Measurements from ENCODE around the gene SECTM1. TPM values are rescaled to one million over a fixed set of nuclear protein-coding genes. Genes with fewer than 3 reads are reported as not detected.
"Not testable (repeated sequence)": the region's sequence is repeated elsewhere in the genome, so short reads cannot be mapped to it uniquely, and the experiment has no call there.

Gene SECTM1
- total RNA-seq, 1 donor from 2014 or later, result 12.2 TPM

DNA sequence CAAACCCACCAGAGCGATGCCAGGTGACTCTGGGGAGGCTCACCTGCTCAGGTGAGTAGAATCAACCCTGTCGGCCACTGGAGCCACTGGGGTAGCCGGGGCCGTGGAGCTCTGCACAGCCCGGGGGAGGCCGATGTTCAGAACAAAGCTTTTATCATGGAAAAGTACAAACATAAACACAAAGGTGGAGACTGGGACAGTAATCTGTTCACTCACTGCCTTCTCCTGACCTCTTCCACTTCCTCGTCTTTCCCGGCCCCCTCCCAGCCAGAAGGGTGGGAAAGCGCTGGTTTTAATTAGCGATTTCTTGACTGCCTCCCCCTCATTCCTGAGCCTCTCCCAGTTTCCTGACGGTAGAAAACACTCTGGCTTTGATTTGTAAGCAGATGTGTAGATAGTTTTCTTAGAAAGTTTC, 15.7 kb upstream of the SECTM1 start:
- intact Hi-C loops (cut with micrococcal nuclease), result no loop called here

DNA sequence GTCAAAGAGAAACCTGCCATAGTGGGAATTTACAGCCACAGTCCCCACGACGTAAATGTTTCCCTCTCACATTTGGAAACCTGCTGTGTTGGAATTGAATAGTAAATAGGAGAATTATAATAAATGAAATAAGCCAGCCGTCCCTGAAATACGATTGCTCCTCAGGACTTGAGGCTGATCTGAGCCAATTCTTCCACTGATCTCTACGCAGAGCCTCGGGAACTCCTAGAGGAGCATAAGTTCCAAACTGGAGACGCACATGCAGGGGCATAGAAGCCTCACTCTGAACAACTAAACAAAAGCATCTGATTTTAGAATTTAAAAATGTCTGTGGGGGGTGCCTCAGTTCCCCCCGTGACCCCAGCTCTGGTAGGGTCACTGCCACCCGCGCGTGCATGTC, 15.3 kb upstream of the SECTM1 start:
- intact Hi-C loops (cut with micrococcal nuclease), result no loop called here

DNA sequence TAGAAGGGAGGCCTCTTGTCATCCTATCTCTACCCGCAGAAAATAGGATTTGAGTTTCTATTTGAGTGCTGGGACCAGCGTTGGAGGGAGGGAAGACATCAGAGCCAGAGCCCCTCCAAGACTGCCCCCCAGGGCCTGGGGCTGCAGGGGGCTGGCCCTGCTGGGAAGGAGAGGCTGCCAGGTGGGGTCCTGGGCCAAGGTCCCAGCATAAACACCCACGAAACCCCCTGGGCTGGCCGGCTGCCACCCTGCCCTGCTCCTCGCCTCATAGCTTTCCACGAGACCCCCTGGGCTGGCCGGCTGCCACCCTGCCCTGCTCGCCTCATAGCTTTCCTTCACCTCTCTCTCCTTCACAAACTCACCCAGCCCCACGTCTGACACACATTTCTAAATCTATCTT, 14.9 kb upstream of the SECTM1 start:
- intact Hi-C loops (cut with micrococcal nuclease), result no loop called here

DNA sequence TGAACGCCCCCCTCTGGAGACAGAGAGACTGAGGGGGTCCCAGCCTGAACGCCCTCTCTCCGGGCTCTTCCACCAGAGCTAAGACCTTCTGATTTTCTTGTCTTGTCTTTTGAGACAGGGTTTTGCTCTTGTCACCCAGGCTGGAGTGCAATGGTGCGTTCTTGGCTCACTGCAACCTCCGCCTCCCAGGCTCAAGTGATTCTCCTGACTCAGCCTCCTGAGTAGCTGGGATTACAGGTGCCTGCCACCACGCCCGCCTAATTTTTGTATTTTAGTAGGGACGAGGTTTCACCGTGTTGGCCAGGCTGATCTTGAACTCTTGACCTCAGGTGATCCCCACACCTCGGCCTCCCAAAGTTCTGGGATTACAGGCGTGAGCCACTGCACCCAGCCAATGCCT, 14.4 kb upstream of the SECTM1 start:
- intact Hi-C loops (cut with micrococcal nuclease), result not testable (repeated sequence)

DNA sequence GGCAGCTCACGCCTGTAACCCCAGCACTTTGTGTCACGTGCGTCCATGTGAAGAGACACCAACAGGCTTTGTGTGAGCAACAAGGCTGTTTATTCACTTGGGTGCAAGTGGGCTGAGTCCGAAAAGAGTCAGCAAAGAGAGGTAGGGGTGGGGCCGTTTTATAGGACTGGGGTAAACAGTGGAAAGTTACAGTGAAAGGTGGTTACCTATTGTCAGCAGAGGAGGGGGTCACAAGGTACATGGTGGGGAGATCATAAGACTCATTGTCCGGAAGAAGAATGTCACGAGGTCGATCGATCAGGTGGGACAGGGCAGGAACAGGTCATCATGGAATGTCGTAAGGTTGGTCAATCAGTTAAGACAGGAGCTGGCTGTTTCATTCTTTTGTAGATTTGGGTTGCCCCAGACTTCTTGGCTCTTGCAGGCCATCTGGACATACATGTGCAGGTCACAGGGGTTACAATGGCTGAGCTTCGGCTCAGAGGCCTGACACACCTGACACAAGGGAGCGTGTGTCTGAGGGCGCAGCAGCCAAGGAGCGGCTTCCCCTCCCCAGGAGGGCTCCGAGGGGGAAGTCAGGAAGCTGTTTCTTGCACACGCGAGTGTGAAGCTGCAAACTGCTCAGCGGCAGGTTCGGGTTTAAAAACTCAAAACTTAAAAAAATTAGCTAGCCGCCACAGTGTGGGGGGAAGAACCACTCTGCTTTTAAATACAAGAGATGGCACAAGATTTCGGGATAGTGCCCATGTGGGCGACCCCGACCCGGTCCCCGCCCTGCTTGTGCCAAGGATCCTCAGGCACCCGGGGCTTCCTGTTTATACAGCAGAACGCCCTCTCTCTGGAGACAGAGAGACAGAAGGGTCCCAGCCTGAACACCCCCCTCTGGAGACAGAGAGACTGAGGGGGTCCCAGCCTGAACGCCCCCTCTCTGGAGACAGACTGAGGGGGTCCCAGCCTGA, 13.1 kb upstream of the SECTM1 start:
- intact Hi-C loops (cut with micrococcal nuclease), result no loop called here

DNA sequence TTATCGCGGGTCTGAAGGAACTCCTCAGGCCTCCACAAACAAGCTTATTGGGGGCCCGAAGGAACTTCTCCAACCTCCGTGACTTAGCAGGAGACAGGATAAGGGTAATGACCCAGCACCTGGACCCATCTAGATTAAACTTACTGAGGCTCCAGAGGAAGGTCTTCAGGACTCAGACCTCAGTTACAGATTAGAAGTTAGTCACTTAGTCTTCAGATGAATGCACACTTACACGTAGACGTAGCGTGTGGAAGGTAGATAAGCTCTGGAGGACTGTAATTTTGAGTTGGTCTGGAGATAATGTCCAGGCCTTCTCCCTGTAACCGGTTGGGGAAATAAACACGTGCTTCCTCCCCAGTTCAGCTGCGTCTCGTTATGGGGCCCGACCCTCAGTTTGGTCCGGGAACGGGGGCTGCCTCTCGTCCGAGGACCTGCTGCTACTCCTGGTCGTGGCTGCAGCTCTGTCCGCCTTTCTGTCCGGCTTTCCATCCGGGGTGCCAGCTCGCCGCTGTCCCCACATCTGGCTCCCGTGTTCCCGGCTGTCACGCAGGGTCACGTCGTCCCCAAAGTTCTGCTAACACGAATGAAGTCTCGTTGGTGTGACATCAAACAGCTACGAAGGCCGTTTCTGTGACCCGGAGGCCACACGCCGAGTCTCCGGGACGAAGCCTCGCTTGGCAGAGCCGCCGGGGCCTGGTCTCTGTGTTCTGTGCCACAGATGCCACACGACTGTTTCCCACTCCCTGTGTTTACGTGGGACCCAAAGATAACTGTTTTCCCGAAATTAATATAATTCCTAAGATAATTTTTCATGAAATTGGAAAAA, 11.8 kb upstream of the SECTM1 start:
- intact Hi-C loops (cut with micrococcal nuclease), result no loop called here

DNA sequence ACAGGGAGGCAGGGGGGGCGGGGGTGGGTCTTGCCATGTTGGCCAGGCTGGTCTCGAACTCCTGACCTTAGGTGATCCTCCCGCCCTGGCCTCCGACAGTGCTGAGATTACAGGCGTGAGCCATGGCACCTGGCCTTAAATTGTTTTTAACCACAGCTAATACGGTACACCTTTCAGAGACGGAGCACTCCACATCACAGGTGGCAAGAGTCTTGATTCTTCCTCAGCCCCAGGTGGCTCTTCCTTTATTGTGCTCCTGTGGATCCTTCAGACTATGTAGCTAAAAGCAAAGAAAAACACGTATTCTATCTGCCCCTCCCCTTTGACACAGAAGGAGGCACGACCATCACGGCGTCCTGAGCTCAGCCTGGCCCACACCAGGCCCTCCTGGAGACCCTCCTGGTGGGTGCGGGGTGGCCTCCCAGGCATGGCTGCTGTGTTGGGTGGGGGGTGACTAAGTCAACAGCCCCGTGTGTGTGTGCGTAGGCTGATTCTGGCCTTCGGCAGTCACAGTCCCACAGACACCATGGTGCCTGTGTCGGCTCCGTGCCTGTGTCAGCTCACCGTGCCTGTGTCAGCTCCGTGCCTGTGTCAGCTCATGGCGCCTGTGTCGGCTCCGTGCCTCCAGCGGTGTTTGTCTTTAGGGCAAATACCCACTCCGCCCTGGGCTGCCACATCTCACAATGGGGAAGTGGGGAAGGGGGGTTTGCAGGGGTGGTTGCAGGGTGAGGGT, 10.8 kb upstream of the SECTM1 start:
- intact Hi-C loops (cut with micrococcal nuclease), result no loop called here

DNA sequence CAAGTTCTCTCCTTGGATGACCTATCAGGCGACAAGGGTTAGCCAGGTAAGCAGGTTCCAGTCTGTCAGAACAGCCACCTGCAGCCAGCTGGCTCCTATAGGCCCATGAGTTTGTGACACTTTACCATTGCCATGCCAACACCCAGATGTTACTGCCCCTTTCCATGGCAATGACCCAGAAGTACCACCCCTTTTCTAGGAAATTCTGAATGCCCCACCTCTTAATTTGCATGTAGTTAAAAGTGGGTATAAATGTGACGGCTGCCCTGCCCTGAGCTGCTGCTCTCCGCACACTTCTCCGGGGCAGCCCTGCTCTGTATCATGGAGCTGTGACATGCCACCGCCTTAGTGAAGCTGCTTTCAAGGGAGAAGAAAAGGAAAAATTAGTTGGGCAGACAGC, 10.0 kb upstream of the SECTM1 start:
- intact Hi-C loops (cut with micrococcal nuclease), result no loop called here

DNA sequence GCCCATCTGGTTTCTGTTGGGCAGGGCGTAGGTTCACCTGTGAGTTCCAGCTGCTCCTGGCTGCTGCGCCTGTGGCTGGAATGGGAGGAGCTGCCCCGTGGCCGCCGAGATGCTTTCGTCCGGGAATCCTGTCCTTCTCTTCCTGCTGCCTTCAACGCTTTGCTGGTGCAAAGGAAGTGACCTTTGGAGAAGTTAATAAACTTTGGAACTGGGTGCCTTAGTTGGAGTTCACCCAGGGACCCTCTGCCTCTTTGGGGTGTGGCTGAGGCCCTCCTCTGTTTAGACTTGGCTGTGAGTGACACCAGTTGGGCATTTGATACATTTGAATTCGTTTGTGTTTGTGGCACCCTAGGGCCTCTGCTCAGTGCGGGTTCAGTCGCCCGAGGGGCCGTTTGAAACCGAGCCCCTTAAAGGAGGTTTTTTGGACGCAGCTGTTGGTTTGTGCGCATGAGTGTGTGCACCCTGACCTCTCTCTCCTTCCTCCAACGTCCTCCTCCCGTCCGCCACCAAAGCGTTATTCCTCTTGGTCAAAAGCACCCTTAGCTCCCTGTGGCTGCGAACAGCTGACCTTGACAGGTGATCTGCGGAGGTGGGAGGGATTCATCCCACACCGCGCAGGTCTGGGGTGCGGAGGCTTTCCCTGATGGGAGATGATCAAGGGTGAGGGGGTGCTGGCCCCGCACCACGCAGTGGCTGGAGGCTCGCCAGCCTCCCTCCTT, 9.0 kb upstream of the SECTM1 start:
- intact Hi-C loops (cut with micrococcal nuclease), result no loop called here

DNA sequence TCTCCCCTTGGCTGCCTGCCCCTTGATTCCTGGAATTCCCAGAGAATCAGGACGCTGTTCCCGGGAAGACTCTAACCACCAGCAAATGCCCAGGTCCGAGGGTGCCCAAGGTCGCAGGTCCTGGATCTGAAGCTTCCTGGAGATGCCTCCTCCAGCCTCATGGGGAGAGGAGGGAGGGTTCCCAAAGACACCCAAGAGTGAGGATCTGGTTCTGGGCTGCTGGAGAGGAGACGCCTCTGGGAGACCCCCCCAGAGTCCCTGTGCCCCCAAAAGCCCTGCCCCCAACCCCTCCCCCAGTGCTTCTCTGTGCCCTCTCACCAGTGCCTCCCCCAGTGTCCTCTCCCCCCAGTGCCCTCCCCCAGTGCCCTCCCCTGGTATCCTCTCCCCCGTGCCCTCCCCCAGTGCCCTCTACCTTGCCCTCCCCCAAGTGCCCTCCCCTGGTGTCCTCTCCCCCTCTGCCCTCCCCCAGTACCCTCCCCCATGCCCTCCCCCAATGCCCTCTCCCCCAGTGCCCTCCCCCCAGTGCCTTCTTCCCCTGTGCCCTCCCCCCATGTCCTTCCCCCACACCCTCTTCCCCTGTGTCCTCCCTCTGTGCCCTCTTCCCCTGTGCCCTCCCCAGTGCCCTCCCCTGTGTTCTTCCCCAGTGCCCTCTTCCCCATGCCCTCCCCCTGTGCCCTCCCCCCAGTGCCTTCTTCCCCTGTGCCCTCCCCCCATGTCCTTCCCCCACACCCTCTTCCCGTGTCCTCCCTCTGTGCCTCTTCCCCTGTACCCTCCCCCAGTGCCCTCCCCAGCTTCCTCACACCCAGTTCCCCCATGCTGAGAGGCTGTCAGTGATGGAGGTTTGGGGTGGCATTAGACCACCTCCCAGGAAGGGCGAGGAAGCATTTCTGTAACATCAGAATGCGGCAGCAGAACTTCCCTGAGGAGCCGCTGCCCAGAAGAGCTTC, 6.3 kb upstream of the SECTM1 start:
- intact Hi-C loops (cut with micrococcal nuclease), result no loop called here

DNA sequence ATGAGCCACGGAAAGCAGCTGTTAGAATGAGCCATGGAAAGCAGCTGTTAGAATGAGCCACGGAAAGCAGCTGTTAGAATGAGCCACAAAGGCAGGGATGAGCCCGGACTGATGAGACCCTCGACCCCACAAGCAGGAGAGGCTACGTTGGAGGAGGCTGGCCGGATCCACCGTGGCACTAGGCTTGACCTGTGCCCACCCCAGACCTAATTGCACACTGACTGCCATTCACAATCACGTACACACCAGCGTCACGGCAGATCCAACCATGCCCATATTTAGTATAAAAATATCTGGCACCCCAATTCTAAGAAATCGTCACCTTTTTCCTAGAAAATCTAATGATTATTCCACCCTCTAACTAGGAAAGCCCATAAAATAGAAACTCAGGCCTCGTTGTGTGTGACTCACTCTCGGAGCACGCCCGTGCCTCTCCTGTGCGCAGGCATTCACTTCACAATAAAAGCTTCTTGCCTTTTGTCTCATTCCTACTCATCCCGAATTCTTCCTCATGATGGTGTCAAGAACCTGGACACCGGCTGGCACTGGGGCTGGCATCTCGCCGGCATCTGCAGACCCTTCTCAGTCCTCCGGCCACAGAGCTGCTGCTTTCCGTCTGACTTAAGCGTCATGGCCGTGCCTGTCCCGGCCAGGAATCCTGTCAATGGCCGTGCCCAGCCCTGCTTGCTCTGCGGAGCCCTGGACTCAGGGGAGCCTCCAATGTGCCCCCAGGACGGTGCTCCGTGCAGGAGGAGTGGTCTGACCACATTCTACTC, 5.5 kb upstream of the SECTM1 start:
- intact Hi-C loops (cut with micrococcal nuclease), result no loop called here

DNA sequence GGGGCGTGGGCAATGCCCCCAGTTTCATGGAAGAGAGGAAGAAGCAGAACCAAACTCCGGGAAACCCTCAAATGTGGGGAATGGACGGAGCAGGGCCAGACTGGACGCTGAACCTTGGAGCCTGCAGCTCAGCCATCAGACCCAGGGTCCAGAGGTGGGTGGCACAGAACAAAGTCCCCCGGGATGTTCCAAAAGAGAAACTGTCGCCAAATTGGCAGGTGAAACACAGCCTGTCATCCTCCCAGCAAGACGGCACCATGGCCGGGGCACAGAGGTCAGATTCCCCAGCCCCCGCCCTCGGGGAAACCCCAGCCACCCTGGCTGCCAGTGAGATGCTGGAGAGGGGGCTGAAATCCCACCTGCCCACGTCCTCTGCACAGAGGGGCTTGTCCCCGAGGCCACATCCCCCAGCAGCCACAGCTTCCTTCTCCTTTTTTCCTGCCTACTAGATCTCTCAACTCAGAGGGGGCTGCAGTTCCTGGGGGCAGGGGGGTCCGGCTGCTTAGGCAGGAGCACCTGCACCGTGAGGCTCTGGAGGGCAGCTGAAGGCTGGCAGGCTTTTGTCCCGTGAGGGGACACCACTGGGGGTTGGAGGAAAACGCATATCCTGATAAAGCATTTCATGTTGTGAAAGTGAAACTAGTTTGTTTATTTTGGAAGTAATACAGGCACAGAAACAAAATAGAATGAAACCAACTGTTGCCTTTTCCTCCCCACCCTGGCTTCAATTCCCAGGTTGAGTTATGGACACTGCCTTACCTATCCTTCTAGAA, 1.2 kb upstream of the SECTM1 start:
- intact Hi-C loops (cut with micrococcal nuclease), result no loop called here

DNA sequence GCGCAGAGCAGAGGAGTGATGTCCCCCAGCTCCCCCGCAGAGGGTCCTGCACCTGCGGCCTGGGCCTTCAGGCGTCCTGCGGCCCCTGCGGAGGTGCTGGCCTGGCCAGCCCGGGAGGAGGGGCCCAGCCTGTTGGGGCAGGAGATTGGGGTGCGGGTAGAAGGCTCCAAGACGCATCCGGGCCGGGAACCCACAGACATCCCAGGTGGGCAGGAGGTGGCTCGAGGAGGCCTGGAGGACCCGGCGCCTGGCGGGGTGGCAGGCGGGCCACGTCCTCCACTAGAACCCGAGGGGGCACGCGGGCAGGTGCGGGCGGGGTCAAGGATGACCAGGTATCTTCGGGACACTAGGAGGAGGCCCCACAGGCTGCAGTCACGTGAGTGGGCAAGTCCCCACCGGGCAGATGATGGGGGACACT, 647 bp upstream of the SECTM1 start:
- intact Hi-C loops (cut with micrococcal nuclease), result no loop called here

DNA sequence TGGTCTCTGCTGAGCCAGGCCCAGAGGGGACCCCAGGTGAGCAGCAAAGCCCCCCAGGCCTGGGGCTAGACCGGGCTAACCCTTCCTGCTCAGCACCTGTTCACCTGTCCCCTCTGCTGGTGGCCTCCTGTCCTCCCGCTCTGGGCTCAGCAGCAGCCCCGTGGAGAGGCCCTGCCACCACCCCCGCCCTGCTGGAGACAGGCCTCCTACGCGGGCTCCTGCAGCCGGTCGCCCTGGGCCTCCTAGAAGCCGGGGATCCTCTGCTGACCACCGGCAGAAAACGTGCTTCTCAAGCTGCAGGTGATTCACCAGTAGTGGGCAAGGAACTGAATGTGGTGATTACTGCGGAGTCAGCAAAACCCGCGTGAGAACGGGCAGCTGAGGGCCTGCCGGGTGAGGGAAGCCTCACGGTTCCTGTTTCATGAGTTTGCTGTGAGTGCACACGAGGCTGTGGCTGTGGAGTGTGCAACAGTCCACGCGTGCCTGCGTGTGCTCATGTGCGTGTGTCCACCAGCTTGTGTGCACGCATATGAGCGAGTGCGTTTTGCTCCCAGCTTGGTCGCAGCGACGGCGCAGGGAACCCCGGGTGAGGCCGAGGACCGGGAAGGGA, 792 bp downstream of the SECTM1 start:
- intact Hi-C loops (cut with micrococcal nuclease), result loop anchor here (1.0 kb wide), 1 partner anchor 15 kb away; the partner anchor contains the start of gene CD7

DNA sequence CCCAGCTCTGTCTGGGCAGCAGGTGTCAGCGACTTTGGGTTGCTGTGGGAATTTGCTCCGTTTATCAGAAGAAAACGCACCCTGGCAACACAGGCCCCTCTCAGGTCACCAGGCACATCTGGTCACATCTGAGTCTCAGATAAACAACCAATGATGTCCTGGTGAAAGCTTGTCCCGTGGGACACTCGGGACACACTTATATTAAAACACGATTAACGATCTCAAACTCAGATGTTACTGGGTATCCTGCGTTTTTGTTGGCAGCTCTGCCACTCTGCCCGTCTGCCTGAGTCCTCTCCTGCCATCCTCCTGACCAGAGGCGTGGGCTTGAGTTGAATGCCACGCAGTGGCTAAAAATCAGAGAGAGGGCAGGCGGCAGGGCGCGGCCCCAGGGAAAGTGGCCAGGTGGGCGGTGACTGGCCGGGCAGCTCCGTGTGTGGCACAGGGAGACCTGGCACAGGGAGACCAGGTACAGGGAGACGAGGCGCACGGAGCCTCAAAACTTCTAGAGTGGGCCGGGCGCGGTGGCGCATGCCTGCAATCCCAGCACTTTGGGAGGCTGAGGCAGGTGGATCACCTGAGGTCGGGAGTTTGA, 2.1 kb downstream of the SECTM1 start:
- intact Hi-C loops (cut with micrococcal nuclease), result no loop called here

DNA sequence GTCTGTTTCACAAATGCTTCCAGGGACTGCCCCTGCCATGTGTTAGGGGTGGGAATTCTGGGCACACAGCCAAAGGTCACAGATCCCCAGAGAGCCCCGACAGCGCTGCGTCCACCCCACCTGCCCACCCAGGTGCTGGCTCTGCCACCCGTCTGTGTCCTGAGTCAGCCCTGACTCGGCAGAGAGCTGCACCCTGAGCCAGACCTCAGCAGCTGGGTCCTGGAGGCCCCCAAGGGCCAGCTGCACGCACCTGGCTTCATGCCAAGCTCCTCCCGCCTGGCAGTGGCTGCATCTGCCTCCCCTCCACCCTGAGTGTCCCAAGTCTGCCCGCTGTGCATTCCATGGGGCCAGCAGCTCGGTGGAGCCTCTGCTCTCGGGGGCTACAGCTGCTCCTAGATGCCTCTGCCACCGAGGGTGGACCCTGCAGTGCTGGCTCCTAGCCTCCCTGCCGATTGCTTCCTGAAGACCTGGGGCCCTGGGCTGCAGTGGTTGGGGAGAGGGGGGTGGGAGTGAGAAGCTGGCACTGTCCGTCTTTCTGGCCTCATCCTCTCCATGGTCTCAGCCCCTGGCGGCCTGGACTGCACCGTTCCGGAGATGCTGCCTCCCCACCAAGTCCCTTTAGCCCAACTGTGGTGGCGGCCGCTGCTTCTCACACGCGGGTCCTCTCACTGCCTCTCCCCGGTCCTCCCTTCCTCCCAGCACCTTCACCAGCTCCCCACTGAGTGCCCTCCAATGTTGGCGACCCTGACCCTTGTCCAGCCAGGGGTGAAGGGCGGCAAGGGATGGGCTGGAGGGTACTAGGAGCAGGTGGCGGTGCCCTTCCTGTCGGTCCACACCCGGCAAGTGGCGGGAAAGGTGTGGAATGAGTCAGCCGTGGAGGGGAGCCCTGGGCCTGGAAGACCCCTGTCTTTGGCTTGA, 3.0 kb downstream of the SECTM1 start:
- intact Hi-C loops (cut with micrococcal nuclease), result no loop called here

Measured in T-helper 1 cell treated with Interleukin-12 subunit alpha and Interleukin-12 subunit beta and Interleukin-4 antibody, amounts not matched to agents 30 ng/mL and 1 ng/mL, for 36 hours (primary cell).